ENCODE measurements around the gene FMO1. TPM values are rescaled to one million over a fixed set of nuclear protein-coding genes. Genes with fewer than 3 reads are reported as not detected.

The FMO1 gene
- total RNA-seq, 2 donors from 2014 or later, result 0.28 TPM; not detected in 1

- H3K4me3 ChIP-seq, result no peak overlapping the region
- 42% methylated on average over 3 of the region's 3 CpGs for WGBS
- intact Hi-C loops (cut with DNase I), result loop anchor here (5.0 kb wide), 2 partner anchors 63 to 228 kb away; partner anchors contain the start of gene FMO1
- no peak overlapping the region for H3K27ac ChIP-seq
- no peaks in the 10 kb centered on the region for H3K27me3 ChIP-seq (replicated peaks; ENCODE audit: insufficient read depth)
- no peaks in the 10 kb centered on the region for H3K36me3 ChIP-seq
- no peaks in the 10 kb centered on the region for H3K4me1 ChIP-seq (replicated peaks)
- H3K9me3 ChIP-seq, result no peaks in the 10 kb centered on the region
- TF ChIP-seq POLR2A (IDR thresholded peaks at IDR 0.05) (no peak), POLR2AphosphoS5 (IDR thresholded peaks at IDR 0.05) (no peak), CTCF (IDR thresholded peaks at IDR 0.05) (no peak)
- DNase-seq (ENCODE audit: low spot score), result no peak
These were observed 62.4 kb downstream of the FMO1 start for GRCh38 chr1:171310661-171311087.

GRCh38 chr1:171311771-171312558 lies 63.7 kb downstream of the FMO1 start:
- H3K27ac ChIP-seq, result no peak overlapping the region
- H3K27me3 ChIP-seq (replicated peaks; ENCODE audit: insufficient read depth), result no peaks in the 10 kb centered on the region
- 93% methylated on average over 8 of the region's 8 CpGs for WGBS
- no peaks in the 10 kb centered on the region for H3K36me3 ChIP-seq
- no peak for DNase-seq (ENCODE audit: low spot score)
- TF ChIP-seq POLR2AphosphoS5 (IDR thresholded peaks at IDR 0.05) (no peak), POLR2A (IDR thresholded peaks at IDR 0.05) (no peak), CTCF (IDR thresholded peaks at IDR 0.05) (no peak)
- H3K4me1 ChIP-seq (replicated peaks), result no peaks in the 10 kb centered on the region
- no peaks in the 10 kb centered on the region for H3K9me3 ChIP-seq
- intact Hi-C loops (cut with DNase I), result loop anchor here (5.0 kb wide), 2 partner anchors 65 to 230 kb away; partner anchors contain the start of gene FMO1
- H3K4me3 ChIP-seq, result no peak overlapping the region

- Histone ChIP-seq H3K4me1 (replicated peaks) (no peaks in the 10 kb centered on the region), H3K27ac (peak overlapping the region; percentile 29 to 53), H3K9me3 (no peaks in the 10 kb centered on the region), H3K27me3 (replicated peaks; ENCODE audit: insufficient read depth) (no peaks in the 10 kb centered on the region), H3K36me3 (no peaks in the 10 kb centered on the region), H3K4me3 (no peak overlapping the region)
- TF ChIP-seq CTCF (IDR thresholded peaks at IDR 0.05) (no peak), POLR2AphosphoS5 (IDR thresholded peaks at IDR 0.05) (no peak), POLR2A (IDR thresholded peaks at IDR 0.05) (no peak)
- no peak for DNase-seq (ENCODE audit: low spot score)
- WGBS, result 13% methylated on average over 1 of the region's 1 CpG
- intact Hi-C loops (cut with DNase I), result loop anchor here (5.0 kb wide), 2 partner anchors 66 to 231 kb away; partner anchors contain the start of gene FMO1
These were observed 65.1 kb downstream of the FMO1 start for GRCh38 chr1:171313319-171313834.

GRCh38 chr1:171313835-171314320 lies 65.6 kb downstream of the FMO1 start, which contains the start of gene FMO4:
FMO4 (plus strand) TSS chr1:171314183; CDS start chr1:171319826, 5,643 bp downstream.
- no peaks in the 10 kb centered on the region for H3K27me3 ChIP-seq (replicated peaks; ENCODE audit: insufficient read depth)
- intact Hi-C loops (cut with DNase I), result loop anchor here (2.0 to 5.0 kb wide), 3 partner anchors 67 to 347 kb away; partner anchors contain the start of gene FMO1

More at GRCh38 chr1:171313835-171314320, 65.6 kb downstream of the FMO1 start, which contains the start of gene FMO4:
- WGBS, result under 1% methylated on average over 10 of the region's 10 CpGs
- no peaks in the 10 kb centered on the region for H3K9me3 ChIP-seq
- peak within 1 kb of the TSS; percentile 42 to 53 for H3K27ac ChIP-seq
- peak within 1 kb of the TSS in 1 of 2 donors; percentile 8 for H3K4me3 ChIP-seq
- H3K36me3 ChIP-seq, result no peaks in the 10 kb centered on the region
- H3K4me1 ChIP-seq (replicated peaks), result no peaks in the 10 kb centered on the region
- TF ChIP-seq POLR2A (IDR thresholded peaks at IDR 0.05) (no peak), CTCF (IDR thresholded peaks at IDR 0.05) (peak; percentile 67 to 94 (median 91)), POLR2AphosphoS5 (IDR thresholded peaks at IDR 0.05) (peak; percentile 98)
- DNase-seq (ENCODE audit: low spot score), result peak; percentile 95

All from prostate gland (tissue), 2 donors.